ENCODE data around the gene FAM217A.
"Not testable (repeated sequence)": the region's sequence is repeated elsewhere in the genome, so short reads cannot be mapped to it uniquely, and the experiment has no call there.

- not testable (repeated sequence) for TF ChIP-seq CTCF, EP300, POLR2A (IDR thresholded peaks at IDR 0.05)
- peak; percentile 76 for TF ChIP-seq POLR2AphosphoS5 (IDR thresholded peaks at IDR 0.05)
These were observed 30.5 kb upstream of the FAM217A start for GRCh38 chr6:4109363-4109815.

Data from gastroesophageal sphincter (tissue), 3 donors.